Myometrial cell (primary cell): ENCODE results near the gene RRN3. TPM values are rescaled to one million over a fixed set of nuclear protein-coding genes. Genes with fewer than 3 reads are reported as not detected.

Source experiments
- total RNA-seq: library from RNA; depleted of rRNA; stranded (reverse); fragments of >200 nt; gene quantifications from 2 replicates; pipeline ENCODE4 v1.2.3, GENCODE V29; 2015

Gene RRN3, protein sequence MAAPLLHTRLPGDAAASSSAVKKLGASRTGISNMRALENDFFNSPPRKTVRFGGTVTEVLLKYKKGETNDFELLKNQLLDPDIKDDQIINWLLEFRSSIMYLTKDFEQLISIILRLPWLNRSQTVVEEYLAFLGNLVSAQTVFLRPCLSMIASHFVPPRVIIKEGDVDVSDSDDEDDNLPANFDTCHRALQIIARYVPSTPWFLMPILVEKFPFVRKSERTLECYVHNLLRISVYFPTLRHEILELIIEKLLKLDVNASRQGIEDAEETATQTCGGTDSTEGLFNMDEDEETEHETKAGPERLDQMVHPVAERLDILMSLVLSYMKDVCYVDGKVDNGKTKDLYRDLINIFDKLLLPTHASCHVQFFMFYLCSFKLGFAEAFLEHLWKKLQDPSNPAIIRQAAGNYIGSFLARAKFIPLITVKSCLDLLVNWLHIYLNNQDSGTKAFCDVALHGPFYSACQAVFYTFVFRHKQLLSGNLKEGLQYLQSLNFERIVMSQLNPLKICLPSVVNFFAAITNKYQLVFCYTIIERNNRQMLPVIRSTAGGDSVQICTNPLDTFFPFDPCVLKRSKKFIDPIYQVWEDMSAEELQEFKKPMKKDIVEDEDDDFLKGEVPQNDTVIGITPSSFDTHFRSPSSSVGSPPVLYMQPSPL
- 18.5 and 24.8 TPM in 2 replicates for total RNA-seq

DNA sequence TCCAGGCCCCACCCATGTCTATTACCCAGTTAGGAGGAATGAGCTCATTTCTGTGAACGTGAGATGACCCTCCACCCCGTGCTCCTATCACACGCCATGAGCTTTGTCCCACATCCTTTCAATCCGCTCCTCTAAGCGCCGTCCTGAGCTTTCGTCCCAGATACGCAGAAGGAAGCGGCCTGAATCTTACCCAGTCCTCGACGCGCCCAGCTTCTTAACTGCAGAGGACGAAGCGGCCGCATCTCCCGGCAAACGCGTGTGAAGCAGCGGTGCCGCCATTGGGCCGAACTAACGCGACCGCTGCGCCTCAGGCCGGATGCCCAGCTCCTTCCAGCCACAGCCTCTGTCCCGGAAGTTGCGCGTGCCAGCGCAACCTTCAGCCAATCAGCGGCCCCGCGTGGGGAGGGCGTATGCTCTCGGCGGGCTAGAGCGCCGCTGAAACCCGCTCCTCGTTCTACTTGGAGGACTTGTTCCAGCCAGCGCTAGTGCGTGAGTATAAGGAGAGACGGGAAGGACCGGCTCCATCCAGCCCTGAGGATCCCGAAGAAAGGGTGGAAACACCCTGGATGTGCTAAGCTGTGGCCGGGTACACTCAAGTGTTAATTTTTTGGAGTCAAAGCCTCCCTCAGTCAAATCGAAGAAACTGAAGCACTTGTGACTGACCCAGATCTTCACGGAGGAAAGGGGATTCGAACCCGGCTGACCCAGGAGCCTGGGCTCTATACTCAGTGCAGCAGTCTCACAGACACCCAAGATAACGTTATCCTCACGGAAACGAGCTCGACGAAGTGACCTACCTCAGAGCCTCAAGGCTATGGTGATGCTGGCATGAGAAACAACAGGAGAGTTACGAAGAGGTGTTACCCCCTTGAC, at the start of gene RRN3:
Gene RRN3 (minus strand): TSS at position 318 of the 873 bp plus-strand sequence. CDS start 39 bp downstream, at position 279.

Other genes with a start within 250 kb of the RRN3 start
- gene NPIPA1, start 156.8 kb downstream of the RRN3 start, total RNA-seq, result 25.9 and 38.1 TPM in 2 replicates
- gene PDXDC1, start 119.2 kb downstream of the RRN3 start, total RNA-seq, result 53.6 and 62.6 TPM in 2 replicates
- 84.2 and 93.4 TPM in 2 replicates for gene NTAN1, start 38.2 kb downstream of the RRN3 start, total RNA-seq